Nephron (organoid): ENCODE data around the gene EPN2.
"Not testable (repeated sequence)": the region's sequence is repeated elsewhere in the genome, so short reads cannot be mapped to it uniquely, and the experiment has no call there.

Source experiments
- H3K27ac Mint-ChIP-seq, 3 experiments: 2 replicates each; pipeline ENCODE4 v1.8.0; 2020; ENCODE audit warnings: mixed read lengths in 3 of 3, mild to moderate bottlenecking in 2 of 3, moderate library complexity in 1 of 3
- H3K27me3 Mint-ChIP-seq: 2 replicates; pipeline ENCODE4 v1.8.0; 2021; ENCODE audit warnings: low read depth, mild to moderate bottlenecking, moderate library complexity, mixed read lengths
- H3K36me3 Mint-ChIP-seq: 2 replicates; pipeline ENCODE4 v1.8.0; 2020; ENCODE audit warnings: low read depth, mixed read lengths
- H3K4me1 Mint-ChIP-seq: 2 replicates; pipeline ENCODE4 v1.8.0; 2020; ENCODE audit warnings: mixed read lengths
- H3K4me3 Mint-ChIP-seq, 3 experiments: 2 replicates each; pipeline ENCODE4 v1.8.0; 2020; ENCODE audit warnings: mild to moderate bottlenecking in 3 of 3, mixed read lengths in 3 of 3, moderate library complexity in 2 of 3
- H3K9me3 Mint-ChIP-seq: 2 replicates; pipeline ENCODE4 v1.8.0; 2020; ENCODE audit warnings: mixed read lengths

EPN2 gene

GRCh38 chr17:19237139-19237388 lies at the start of gene EPN2:
TSS of gene EPN2 (plus strand) at chr17:19237366. CDS start at chr17:19283120, 45,754 bp downstream.
- Mint-ChIP-seq H3K4me3 (peak within 1 kb of the TSS; percentile 96 to 97 (median 96)), H3K27ac (peak within 1 kb of the TSS; percentile 77 to 89 (median 88)), H3K4me1 (peaks cover 19% of the 10 kb centered on the region)
- not testable (repeated sequence) for H3K27me3 Mint-ChIP-seq, H3K9me3 Mint-ChIP-seq, H3K36me3 Mint-ChIP-seq

- not testable (repeated sequence) for H3K4me3 Mint-ChIP-seq, H3K27me3 Mint-ChIP-seq, H3K9me3 Mint-ChIP-seq, H3K27ac Mint-ChIP-seq, H3K4me1 Mint-ChIP-seq, H3K36me3 Mint-ChIP-seq
These were observed 49.0 kb upstream of the EPN2 start for GRCh38 chr17:19187883-19188869.

GRCh38 chr17:19188870-19189708 lies 48.1 kb upstream of the EPN2 start:
- not testable (repeated sequence) for H3K4me1 Mint-ChIP-seq, H3K4me3 Mint-ChIP-seq, H3K27ac Mint-ChIP-seq, H3K36me3 Mint-ChIP-seq, H3K9me3 Mint-ChIP-seq, H3K27me3 Mint-ChIP-seq

- not testable (repeated sequence) for H3K27me3 Mint-ChIP-seq, H3K36me3 Mint-ChIP-seq, H3K4me3 Mint-ChIP-seq, H3K9me3 Mint-ChIP-seq, H3K27ac Mint-ChIP-seq, H3K4me1 Mint-ChIP-seq
These were observed 47.3 kb upstream of the EPN2 start for GRCh38 chr17:19189781-19190405.

- H3K4me1 Mint-ChIP-seq, H3K27me3 Mint-ChIP-seq, H3K9me3 Mint-ChIP-seq, H3K4me3 Mint-ChIP-seq, H3K36me3 Mint-ChIP-seq, H3K27ac Mint-ChIP-seq: not testable (repeated sequence)
These were observed 40.6 kb upstream of the EPN2 start for GRCh38 chr17:19196382-19197204.

GRCh38 chr17:19202448-19202847 lies 34.7 kb upstream of the EPN2 start:
- H3K27ac Mint-ChIP-seq, H3K4me3 Mint-ChIP-seq, H3K27me3 Mint-ChIP-seq, H3K9me3 Mint-ChIP-seq, H3K4me1 Mint-ChIP-seq, H3K36me3 Mint-ChIP-seq: not testable (repeated sequence)

GRCh38 chr17:19203429-19203828 lies 33.7 kb upstream of the EPN2 start:
- H3K36me3 Mint-ChIP-seq, H3K4me1 Mint-ChIP-seq, H3K9me3 Mint-ChIP-seq, H3K4me3 Mint-ChIP-seq, H3K27ac Mint-ChIP-seq, H3K27me3 Mint-ChIP-seq: not testable (repeated sequence)

GRCh38 chr17:19215074-19215860 lies 21.9 kb upstream of the EPN2 start:
- not testable (repeated sequence) for H3K27me3 Mint-ChIP-seq, H3K27ac Mint-ChIP-seq, H3K4me1 Mint-ChIP-seq

GRCh38 chr17:19216148-19216926 lies 20.8 kb upstream of the EPN2 start:
- H3K4me1 Mint-ChIP-seq, H3K27ac Mint-ChIP-seq, H3K4me3 Mint-ChIP-seq, H3K27me3 Mint-ChIP-seq, H3K36me3 Mint-ChIP-seq, H3K9me3 Mint-ChIP-seq: not testable (repeated sequence)

More at GRCh38 chr17:19215074-19215860, 21.9 kb upstream of the EPN2 start:
- not testable (repeated sequence) for H3K4me3 Mint-ChIP-seq, H3K9me3 Mint-ChIP-seq, H3K36me3 Mint-ChIP-seq

GRCh38 chr17:19218914-19219313 lies 18.3 kb upstream of the EPN2 start:
- H3K4me3 Mint-ChIP-seq, H3K9me3 Mint-ChIP-seq, H3K36me3 Mint-ChIP-seq, H3K27ac Mint-ChIP-seq, H3K4me1 Mint-ChIP-seq, H3K27me3 Mint-ChIP-seq: not testable (repeated sequence)

GRCh38 chr17:19219384-19219783 lies 17.8 kb upstream of the EPN2 start:
- not testable (repeated sequence) for H3K27ac Mint-ChIP-seq, H3K9me3 Mint-ChIP-seq, H3K4me3 Mint-ChIP-seq, H3K36me3 Mint-ChIP-seq, H3K27me3 Mint-ChIP-seq, H3K4me1 Mint-ChIP-seq

GRCh38 chr17:19220195-19220594 lies 17.0 kb upstream of the EPN2 start:
- H3K4me1 Mint-ChIP-seq, H3K9me3 Mint-ChIP-seq, H3K36me3 Mint-ChIP-seq, H3K27ac Mint-ChIP-seq, H3K27me3 Mint-ChIP-seq, H3K4me3 Mint-ChIP-seq: not testable (repeated sequence)
